HepG2 (cell line): ENCODE data around the gene NEURL1. TPM values are rescaled to one million over a fixed set of nuclear protein-coding genes. Genes with fewer than 3 reads are reported as not detected.
A peak's percentile ranks its signal among the peaks of the same experiment; 100 is the strongest.

Source experiments
- ATAC-seq: fragments of 200-7000 bp; cut with Tn5 transposase; 3 replicates; pipeline ENCODE4 v1.9.1; 2020; ENCODE audit warnings: mild to moderate bottlenecking, moderate library complexity
- BruUV-seq: library from RNA; stranded (reverse); fragments of 400-500 nt; replicated peaks from 2 replicates; lab custom pipeline; 2021; lab: Mats Ljungman, UMichigan
- CTCF ChIA-PET: fragments of 300-600 bp; formaldehyde crosslinking; extraction: SDS; loops from one replicate; lab custom pipeline; 2021; ENCODE audit warnings: low total read pairs, inconsistent platforms, low intra/inter-chr PET ratio; lab: Yijun Ruan, JAX
- POLR2A ChIA-PET: fragments of 350-600 bp; sonication (Branson Sonifier 250); formaldehyde crosslinking; loops from one replicate; lab custom pipeline; 2020; ENCODE audit warnings: antibody characterized with exemption, inconsistent platforms; lab: Yijun Ruan, JAX
- DNase-seq: peaks from one replicate; pipeline ENCODE4 v3.0.0-alpha.2; 2015; ENCODE audit warnings: low spot score
- FAIRE-seq: peaks from 3 replicates; lab custom pipeline; 2011; peaks lifted over from hg19 to GRCh38; lab: Jason Lieb, UNC
- H2AFZ ChIP-seq: one replicate; pipeline ENCODE4 v1.6.1; 2011; ENCODE audit warnings: low read length, inconsistent platforms
- H3K27ac ChIP-seq: fragments of 300-600 bp; 3 replicates; pipeline ENCODE4 v1.8.0; 2011; ENCODE audit warnings: mixed run types, mild to moderate bottlenecking, mixed read lengths, low read length, inconsistent platforms; ENCODE audit not compliant: insufficient read depth; ENCODE audit errors: extremely low read length
- H3K27me3 ChIP-seq, 2 experiments: fragments of 200-600 bp in 1 of 2; 2 replicates in 1 of 2; 3 replicates in 1 of 2; pipeline versions ENCODE4 v1.6.0 to v1.8.0; 2011; ENCODE audit warnings: low read length in 2 of 2, mild to moderate bottlenecking in 2 of 2, moderate library complexity in 2 of 2, inconsistent platforms in 1 of 2; ENCODE audit not compliant: insufficient read depth in 2 of 2, control insufficient read depth in 1 of 2
- H3K36me3 ChIP-seq, 2 experiments: fragments of 200-600 bp in 1 of 2; replicated peaks in 1 of 2; 2 replicates in 1 of 2; 3 replicates in 1 of 2; pipeline versions ENCODE4 v1.5.1 to v1.8.0; 2011; ENCODE audit warnings: low read length in 2 of 2, inconsistent platforms in 1 of 2; ENCODE audit not compliant: insufficient read depth in 2 of 2, control insufficient read depth in 1 of 2
- H3K4me1 ChIP-seq: 2 replicates; pipeline ENCODE4 v1.5.1; 2012; ENCODE audit warnings: low read length, inconsistent platforms; ENCODE audit not compliant: insufficient read depth
- H3K4me2 ChIP-seq: 2 replicates; pipeline ENCODE4 v1.6.0; 2011; ENCODE audit warnings: low read depth, low read length, inconsistent platforms
- H3K4me3 ChIP-seq, 3 experiments: fragments of 200-600 bp in 1 of 3; sonication (generic), shearing (Covaris generic) in 1 of 3; replicated peaks in 1 of 3; 2 replicates each; pipeline ENCODE4 v1.5.1; 2011 to 2016; ENCODE audit warnings: low read length in 3 of 3, inconsistent platforms in 2 of 3, low read depth in 2 of 3, mild to moderate bottlenecking in 2 of 3, control low read depth in 1 of 3, mixed read lengths in 1 of 3; ENCODE audit not compliant: insufficient read depth in 1 of 3
- H3K79me2 ChIP-seq: one replicate; pipeline ENCODE4 v1.6.1; 2011; ENCODE audit warnings: low read length, inconsistent platforms; ENCODE audit not compliant: insufficient read depth
- H3K9ac ChIP-seq: 2 replicates; pipeline ENCODE4 v1.6.0; 2011; ENCODE audit warnings: mild to moderate bottlenecking, low read depth, low read length, inconsistent platforms; ENCODE audit not compliant: insufficient read depth
- H3K9me3 ChIP-seq: 2 replicates; pipeline ENCODE4 v1.5.1; 2012; ENCODE audit warnings: mild to moderate bottlenecking, low read length
- H4K20me1 ChIP-seq: 2 replicates; pipeline ENCODE4 v1.6.0; 2011; ENCODE audit warnings: inconsistent platforms, mild to moderate bottlenecking, low read length, moderate library complexity; ENCODE audit not compliant: insufficient read depth
- GRHL1 ChIP-seq: sonication (generic); formaldehyde crosslinking; conservative IDR thresholded peaks from 2 replicates; pipeline ENCODE4 v1.8.0; 2022; ENCODE audit warnings: missing genetic modification reagents
- PBX2 ChIP-seq: IDR thresholded peaks from 2 replicates; pipeline ENCODE4 v1.6.1; 2016; ENCODE audit warnings: control low read depth
- RXRB ChIP-seq: IDR thresholded peaks from 2 replicates; pipeline ENCODE4 v1.6.1; 2016; ENCODE audit warnings: borderline replicate concordance, missing genetic modification reagents, missing compliant biosample characterization
- THYN1 ChIP-seq: sonication (generic); formaldehyde crosslinking; IDR thresholded peaks from 2 replicates; pipeline ENCODE4 v1.8.1; 2023; ENCODE audit warnings: low read depth, mild to moderate bottlenecking, moderate library complexity, missing genetic modification reagents, borderline replicate concordance
- ZNF550 ChIP-seq: sonication (generic); formaldehyde crosslinking; IDR thresholded peaks from 2 replicates; pipeline ENCODE4 v1.4.0; 2020; ENCODE audit warnings: mild to moderate bottlenecking, missing genetic modification reagents, borderline replicate concordance
- WGBS: methylation state at CpG from one replicate; pipeline ENCODE4 v1.1.6; 2017; ENCODE audit warnings: low lambda C conversion rate; 5-methylcytosine and 5-hydroxymethylcytosine counted together
- in situ Hi-C: cut with HindIII; loops from 2 replicates; pipeline ENCODE4 v1.10.0; 2017; ENCODE audit warnings: low pct_unique_long_range_greater_than_20kb; ENCODE audit not compliant: extremely low pct_ligation_motif_present
- intact Hi-C: fragments of 100-400 bp; cut with micrococcal nuclease; formaldehyde crosslinking; loops from one replicate; pipeline ENCODE4 v1.10.0; 2022; ENCODE audit not compliant: unreplicated experiment
- polyA plus RNA-seq, 8 experiments: library from polyadenylated mRNA; depleted of rRNA in 3 of 8; stranded (reverse) in 7 of 8; unstranded in 1 of 8; fragments of >200 nt; fragmentation: Illumina TruSeq in 4 of 8; extraction: Trizol in 4 of 8; gene quantifications; 2 replicates each; pipeline versions ENCODE4 v1.2.1 to v1.2.3, GENCODE V29; 2011 to 2016; ENCODE audit warnings: low read depth in 4 of 8, missing spikeins in 1 of 8, mixed read lengths in 1 of 8; ENCODE audit not compliant: insufficient read depth in 1 of 8
- total RNA-seq, 5 experiments: library from RNA; depleted of rRNA; stranded (reverse); fragments of >200 nt; fragmentation: Illumina TruSeq; extraction: Trizol; gene quantifications; 2 replicates each; pipeline ENCODE4 v1.2.3, GENCODE V29; 2016; ENCODE audit warnings: low read depth in 1 of 5

The NEURL1 gene
- total and polyA plus RNA-seq, 2 of the 13 experiments (the other 11 are each of a cell fraction or from before 2014, with no cell fraction given): not detected

GRCh38 chr10:103580011-103580410 lies 86.5 kb downstream of the NEURL1 start (continued):
- TF ChIP-seq GRHL1 (CRISPR knock-in tag) (no peak), THYN1 (no peak), ZNF550 (CRISPR knock-in tag) (no peak)

- POLR2A ChIA-PET: no interaction called here
- CTCF ChIA-PET: no interaction called here
Observed at GRCh38 chr10:103580430-103580829, 86.9 kb downstream of the NEURL1 start.

More at GRCh38 chr10:103580430-103580829, 86.9 kb downstream of the NEURL1 start:
- Histone ChIP-seq H3K4me1 (peaks cover 66% of the 10 kb centered on the region), H3K27ac (no peak overlapping the region), H2AFZ (no peak overlapping the region), H3K27me3 (peaks cover 2 to 38% of the 10 kb centered on the region in 2 experiments), H4K20me1 (no peaks in the 10 kb centered on the region), H3K9ac (no peak overlapping the region), H3K79me2 (no peaks in the 10 kb centered on the region), H3K4me2 (peak overlapping the region; percentile 48; the same call in 1 of the 2 replicates), H3K4me3 (no peak overlapping the region; a peak in 1 of 6 replicates), H3K9me3 (no peaks in the 10 kb centered on the region), H3K36me3 (no peaks in the 10 kb centered on the region)
- no TSS peak for BruUV-seq
- in situ Hi-C loops: no loop called here
- no peak for TF ChIP-seq PBX2
- 0 out of 2 replicates have a peak, but pooled peaks have one; percentile 5 for TF ChIP-seq RXRB (CRISPR knock-in tag)
- FAIRE-seq (no peak), DNase-seq (no peak), ATAC-seq (no peak)
- WGBS: 21% methylated on average over 6 of the region's 7 CpGs
- intact Hi-C loops: no loop called here
